ENCODE measurements around the gene KCNH2.

GRCh38 chr7:150950496-150951180 lies 27.5 kb downstream of the KCNH2 start:
- no peak for TF ChIP-seq CTCF (IDR thresholded peaks at IDR 0.05)
- no peak for TF ChIP-seq POLR2A (IDR thresholded peaks at IDR 0.05)

Data from adrenal gland (tissue), 5 donors.